GM21447 (cell line): Measurements from ENCODE around the gene RBM5.
A peak's percentile ranks its signal among the peaks of the same experiment; 100 is the strongest.

Source experiments
- ATAC-seq: cut with Tn5 transposase; IDR thresholded peaks from one replicate; pipeline ENCODE4 v1.9.1; 2021; ENCODE audit not compliant: unreplicated experiment

RBM5 gene

DNA sequence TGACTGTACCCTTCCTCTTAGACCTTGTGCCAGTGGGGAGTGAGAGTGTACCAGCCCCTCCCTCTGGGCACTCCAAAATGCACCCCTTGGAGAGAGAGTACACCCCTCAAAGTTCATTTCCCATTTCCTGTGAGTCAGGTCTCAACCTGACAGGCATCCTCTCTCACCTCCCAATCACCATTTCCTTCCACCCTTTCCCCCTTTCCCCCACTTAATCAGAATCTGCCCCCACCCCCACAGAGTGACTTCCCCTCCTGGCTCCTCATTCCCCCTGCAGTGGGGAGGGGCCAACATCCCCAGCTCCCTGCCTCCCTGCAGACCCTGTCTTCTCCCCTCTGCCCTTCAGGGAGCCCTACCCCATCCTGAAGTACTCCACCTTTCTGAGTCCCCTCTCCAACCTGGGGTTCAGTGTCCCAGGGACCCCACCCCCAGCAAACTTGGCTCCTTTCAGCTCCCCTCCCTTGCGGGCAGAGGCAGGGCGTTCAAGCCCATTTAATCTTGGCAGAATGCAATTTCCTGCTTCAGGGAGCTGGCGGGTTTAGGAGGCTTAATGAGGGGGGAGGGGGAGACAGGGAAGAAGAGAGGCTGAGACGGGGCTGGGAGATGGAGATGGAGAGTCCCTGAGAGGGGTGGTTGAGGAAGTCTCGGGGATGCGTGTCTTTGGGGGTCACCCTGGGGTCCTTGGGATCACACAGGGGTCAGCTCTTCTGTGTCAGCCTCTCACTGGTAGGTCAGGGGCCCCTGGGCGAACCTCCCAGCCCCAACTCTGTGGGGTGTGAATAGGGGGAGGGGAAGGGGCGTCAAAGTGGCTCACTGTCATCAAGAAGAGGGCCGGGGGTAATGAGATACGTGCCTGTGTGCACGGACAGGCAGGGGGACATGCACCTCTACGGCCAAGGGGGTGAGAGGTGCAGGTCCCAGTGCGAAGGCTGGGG lies 49.8 kb downstream of the RBM5 start:
- ATAC-seq: no peak

DNA sequence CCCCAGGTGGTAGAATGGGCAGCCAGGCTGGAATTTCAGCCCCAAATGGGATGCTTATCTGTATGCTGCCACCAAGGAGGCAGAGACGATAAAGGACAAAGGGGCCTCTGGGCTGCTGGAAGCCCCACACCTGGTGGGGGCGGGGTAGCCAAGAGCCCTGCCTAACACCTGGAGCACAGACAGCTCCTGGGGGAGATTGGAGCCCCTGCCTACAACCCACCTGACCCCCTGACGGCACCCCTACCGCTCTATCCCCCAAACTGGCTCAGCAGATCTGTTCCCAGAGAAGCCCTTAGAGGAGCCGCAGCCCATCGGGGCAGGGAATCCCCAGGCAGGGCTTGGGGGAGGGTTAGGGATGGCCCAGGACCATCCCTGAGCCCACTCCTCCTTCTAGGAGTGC lies 50.6 kb downstream of the RBM5 start:
- ATAC-seq: no peak

DNA sequence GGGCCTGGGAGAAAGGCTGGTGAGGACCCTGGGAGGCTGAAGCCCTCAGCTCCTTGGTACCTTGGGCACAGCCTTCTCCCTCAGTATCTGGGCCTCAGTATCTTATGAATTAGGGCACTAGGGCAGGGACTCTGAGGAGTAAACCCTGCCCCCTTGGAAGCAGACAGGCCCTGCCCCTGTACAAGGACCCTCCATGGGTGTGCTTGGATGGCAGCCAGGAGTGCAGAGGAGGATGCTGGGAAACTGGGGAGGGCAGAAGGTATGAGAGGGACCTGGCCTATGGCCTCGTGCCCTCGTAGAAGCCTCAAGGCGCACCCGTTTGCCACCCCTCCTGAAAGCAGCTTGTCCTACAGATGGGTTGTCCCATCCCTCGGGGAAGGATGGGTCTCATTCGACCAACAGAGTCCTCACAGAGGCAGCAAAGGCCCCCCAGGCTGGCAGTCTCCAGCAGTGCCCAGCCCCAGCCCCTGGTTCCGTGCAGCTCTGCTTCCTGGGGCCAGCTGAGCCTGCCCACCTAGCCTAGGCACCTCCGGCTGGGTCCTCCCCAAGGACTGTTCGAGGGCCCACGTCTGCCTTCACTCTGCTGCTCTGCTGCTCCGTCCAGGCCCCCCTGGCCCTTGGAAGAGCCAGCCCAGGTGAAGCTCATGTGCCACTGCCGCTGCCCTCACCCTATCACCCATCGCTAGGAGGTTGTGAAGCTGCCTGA lies 51.2 kb downstream of the RBM5 start:
- no peak for ATAC-seq

DNA sequence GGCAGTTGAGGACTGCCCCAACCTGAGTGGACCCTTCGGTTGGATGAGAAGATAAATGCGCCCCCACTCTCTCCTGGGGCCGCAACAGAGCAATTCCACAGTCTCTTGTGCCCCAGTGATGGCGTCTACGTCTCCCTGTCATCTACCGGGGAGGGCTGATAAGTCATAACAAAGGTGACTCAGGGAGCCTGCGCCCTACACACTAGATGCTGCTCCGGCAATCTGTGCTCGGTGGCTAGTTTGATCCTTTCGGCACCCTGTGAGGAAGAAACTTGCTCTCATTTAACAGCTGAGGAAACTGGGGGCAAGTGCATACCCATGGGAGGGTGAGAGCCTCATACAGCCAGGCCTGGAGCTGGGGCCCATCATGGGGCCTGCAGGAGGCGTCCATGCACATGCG lies 52.3 kb downstream of the RBM5 start:
- ATAC-seq: no peak

DNA sequence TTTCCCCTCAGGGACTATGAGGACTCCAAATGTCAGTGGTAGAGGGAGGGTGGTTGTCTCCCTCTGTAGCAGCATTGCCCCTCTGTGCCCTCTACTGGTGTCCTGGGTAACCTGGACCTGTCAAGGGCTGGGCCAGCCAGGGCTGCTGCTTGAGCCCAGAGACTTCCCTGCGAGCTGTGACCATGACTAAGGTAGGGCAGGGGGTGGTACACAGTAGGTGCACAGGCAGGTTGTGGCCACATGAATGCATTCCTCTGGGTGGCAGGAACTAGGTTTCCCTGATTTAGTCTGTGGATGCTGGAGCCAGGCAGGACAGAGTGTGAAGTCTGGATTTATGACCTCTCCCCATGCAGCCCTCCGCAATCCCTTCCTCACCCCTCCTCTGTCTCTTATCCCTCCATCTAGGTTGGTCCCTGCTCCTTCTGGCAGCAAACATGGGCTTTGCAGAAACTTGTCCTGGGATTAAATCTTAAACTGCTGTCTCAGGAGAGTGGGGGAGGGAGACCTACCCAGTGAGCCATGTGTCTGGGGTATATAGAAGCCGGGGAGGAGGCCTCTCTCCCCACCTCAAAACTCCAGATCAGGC lies 57.7 kb downstream of the RBM5 start:
- no peak for ATAC-seq

DNA sequence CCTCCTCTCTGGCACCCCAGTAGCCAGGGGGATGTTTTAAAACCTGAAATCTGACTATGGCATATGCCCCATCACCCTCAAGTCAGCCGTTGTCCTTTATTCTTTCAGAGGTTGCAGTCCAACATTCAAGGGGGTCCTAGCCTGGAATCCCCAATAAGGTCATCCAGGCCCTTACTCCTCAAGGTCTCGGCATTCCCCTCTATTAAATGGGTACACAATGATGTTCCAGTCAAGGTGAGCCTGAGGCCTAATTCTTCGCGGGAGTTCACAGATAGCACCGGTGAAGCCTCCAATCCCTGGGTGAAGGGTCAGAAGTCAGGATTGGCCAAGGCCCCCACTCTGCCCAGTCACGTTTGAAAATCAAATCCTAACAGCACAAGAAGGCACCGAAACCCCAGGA lies 58.3 kb downstream of the RBM5 start:
- ATAC-seq: no peak

DNA sequence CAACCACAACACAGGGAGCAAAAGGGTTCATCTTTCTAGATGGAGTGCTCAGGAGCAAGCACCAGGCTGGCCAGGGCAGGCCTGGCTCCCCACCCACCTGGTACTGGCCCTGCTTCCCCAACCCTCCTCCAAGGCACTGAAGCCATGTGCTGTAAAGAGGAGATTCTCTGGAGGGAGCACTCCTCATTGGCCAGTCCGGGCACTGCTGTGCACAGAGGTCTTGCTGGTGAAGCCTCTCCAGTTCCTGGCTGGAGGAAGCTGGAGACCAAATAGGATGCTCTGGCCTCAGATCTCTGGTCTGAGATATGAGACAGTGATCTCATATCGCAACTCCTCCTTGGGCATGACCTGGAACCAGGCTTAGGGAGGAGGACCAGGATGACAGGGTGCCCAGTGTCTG lies 58.7 kb downstream of the RBM5 start:
- no peak for ATAC-seq

DNA sequence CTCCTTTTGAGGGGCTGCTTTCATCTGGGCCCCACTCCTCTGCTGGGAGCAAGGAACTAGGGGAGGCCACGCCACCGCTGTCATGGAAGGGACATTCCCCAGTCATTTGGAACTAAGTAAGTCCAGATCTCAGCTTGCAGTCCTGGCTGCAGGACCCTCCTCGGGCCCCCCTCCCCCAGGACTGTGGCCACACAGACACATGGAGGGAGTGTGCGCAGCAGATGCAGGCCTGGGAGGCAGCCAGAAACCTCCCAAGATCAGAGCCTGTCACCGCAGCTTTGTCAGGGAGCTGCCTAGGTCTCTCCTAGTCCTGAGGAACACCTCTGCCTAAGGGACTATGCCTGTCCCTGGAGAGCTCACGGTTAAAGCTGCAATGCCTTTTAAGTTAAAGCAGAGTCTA lies 59.1 kb downstream of the RBM5 start:
- no peak for ATAC-seq

DNA sequence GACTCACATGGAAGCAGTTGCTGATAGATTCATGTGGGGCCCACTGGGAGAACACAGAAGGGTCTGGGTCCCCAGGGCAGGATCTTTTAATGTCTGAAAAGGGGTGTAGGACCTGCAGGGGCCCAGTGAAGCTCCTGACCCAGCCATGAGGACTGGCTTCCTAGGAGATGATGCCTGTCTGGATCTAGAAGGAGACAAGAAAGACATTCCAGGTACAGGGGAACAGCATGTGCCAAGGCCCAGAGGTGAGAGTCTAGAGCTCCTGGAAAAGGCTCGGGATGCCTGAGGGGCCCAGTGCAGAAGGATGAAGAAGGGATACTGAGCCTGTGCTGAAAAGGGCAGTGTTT lies 61.7 kb downstream of the RBM5 start:
- no peak for ATAC-seq

DNA sequence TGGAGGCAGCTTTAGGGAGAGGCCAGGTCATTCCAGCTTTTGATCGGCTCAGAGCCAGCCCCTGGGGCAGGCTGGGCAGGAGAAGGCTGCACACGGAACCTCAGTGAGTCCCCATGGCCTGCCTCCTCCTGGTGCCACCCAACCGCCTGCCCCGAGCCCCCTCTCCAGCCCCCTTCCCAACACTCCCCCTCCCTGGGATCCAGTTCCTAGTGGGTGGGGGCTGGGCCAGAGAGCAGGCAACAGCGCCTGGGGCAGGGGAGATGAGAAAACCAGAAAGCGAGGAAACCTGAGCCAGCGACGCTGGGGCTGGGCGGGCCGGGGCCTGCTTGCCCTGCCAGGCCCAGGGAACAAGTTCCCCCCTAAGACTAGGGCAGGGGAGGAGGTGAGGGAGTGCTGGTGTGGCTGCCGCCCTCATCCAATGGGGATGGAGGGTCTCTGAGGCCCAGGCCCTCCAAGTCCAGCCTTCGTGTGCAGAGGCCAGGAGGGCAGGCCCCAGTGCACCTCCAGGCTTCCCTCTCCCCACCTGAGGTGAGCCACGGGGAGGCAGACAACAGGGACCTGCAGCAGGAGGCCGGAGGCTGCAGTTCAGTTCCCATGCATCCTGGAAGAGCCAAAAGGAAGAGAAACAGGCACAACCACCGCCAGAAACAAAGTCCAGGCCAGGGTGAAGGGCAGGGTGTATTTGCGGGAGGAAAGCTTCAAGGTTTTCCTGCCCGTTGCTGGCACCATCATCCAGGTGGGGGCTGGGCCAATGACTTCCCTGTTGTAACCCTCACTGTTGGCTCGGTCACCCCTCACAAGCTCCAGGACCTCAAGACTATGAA lies 62.4 kb downstream of the RBM5 start:
- ATAC-seq: no peak

DNA sequence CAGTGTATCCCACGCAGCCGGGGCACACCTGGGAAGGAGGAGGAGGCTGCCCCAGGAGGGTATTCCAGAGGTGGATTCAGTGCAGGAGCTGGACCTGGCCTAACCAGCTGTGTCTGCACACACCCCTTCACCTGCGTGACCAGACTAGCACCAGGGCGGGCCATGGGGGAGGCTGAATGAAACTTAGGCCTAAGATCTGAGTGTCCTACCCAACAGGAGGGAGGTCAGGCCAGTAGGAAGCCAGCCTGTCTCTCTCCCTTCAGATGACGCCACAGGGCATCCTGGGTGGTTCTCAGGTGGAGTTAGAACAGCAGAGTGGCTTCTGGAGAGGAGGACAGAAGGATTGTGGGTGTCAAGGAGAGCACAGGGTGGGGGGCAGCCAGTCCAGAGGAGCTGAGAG lies 63.0 kb downstream of the RBM5 start:
- ATAC-seq: no peak

DNA sequence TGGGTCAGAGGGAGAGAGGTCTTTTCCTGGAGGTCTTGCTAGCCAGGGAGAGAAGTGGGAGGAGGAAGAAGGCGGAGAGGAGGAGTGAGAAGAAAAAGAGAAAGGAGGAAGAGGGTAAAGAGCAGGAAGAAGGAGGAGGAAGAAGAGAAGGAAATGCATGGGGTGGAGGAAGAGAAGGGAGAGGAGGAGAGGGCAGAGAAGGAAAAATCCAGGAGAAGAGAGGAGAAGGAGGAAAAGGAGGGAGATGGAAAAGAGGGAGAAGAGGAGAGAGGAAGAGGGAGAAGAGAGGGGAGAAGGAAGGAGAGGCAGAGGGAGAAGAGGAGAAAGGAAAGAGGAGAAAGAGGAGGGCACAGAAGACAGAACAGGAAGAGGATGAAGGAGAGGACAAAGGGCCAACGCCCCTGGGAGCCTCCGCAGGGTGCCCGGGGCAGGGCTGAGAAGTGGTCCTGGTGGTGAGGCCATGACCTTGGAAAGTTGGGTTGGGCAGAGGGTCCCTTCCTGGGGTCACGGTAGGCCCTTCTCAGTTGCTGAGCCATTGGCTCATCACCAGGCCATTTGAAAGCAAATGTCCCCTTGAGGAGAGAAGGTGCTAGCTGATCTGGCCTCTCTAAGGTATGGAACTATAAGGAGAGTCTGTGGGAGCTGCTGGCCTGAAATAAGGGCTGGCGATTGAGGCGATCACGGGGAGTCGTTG lies 65.2 kb downstream of the RBM5 start:
- ATAC-seq: no peak

DNA sequence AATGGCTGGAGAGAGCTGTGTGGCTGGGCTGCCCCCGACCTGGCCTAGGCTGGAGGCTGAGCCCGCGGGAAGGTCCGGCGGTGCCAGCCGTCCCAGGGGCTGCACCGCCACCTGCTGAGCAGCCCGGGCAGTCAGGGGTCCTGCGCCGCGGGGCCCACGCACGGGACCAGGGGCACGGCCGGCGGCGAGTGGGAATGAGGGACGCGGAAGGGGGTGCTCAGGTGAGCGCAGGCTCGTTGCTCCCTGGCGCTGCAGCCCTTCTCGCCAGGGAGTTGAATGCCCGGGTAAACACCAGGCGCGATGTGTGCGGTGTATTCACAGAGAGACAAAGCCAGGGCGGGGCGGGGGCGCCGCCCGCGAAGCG lies 65.7 kb downstream of the RBM5 start:
- peak; percentile 16 for ATAC-seq

DNA sequence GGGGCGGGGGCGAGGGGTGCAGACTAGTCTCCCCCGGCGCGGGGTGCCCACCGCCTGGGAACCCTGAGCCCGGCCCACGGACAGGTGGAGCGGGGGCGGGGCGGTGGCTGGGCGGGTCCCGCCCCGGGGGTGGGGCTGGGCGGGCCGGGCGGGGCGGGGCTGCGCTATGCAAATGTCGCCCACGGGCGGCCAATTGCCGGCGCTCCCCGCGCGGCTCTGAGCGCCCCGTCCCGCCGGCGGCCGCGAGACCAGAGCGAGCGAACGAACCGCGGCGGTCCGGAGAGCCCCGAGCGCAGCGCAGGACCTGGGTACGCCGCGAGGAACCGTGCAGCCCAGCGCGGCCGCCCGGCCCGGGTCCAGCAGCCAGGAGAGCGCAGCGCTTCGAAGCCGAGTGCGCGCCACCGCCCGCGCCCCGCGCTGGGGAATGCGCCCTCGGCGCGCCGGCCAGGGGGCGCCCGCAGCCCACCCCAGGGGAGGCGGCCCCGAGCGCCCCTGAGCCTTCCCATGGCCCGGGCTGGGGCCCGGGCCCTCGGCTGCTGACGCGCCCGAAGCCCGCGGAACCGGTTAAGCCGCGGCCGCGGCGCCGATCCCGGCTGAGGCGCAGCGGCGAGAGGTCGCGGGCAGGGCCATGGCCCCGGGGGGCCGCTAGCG lies 66.2 kb downstream of the RBM5 start, which contains the start of gene SEMA3F:
TSS of gene SEMA3F (plus strand) at position 485 of the 651 bp plus-strand sequence. CDS start 4,299 bp downstream, outside the sequence.
- peak; percentile 69 for ATAC-seq

DNA sequence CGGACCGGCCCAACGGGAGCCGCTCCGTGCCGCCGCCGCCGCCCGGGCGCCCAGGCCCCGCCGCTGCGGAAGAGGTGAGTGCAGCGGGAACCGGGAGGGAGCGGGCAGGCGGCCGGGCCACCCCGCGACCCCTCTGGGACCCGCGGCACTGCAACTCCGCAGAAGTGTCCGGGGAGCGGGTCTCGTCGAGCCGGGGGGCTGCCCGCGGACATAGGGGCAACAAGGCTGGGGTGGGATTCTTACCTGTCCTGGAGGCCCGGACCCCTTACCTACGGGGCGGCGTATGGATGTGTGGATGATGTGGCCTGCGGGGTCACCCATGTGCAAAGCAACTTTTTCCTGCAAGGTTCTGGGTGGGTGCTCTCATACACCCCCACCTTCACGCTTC lies 66.8 kb downstream of the RBM5 start:
- ATAC-seq: peak; percentile 10

DNA sequence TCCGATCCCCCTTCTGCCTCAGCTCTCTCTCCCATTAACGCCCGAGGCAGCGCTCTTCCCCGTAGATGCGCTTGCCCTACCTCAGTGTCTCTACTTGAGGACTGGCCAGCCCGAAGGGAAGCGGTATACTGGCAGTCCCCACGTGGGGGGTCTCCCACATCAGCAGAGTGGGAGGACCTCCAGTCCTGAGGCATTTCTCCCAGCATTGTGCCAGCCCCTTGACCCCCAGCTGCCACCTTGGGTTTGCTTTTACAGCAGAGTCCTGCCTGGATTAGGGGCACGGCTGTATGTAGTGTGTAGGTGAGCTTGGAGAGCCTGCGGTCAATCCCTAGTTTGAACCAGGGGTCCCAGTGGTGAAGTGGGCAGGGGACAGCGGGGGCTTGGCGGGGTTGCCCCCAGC lies 67.2 kb downstream of the RBM5 start:
- ATAC-seq: no peak

DNA sequence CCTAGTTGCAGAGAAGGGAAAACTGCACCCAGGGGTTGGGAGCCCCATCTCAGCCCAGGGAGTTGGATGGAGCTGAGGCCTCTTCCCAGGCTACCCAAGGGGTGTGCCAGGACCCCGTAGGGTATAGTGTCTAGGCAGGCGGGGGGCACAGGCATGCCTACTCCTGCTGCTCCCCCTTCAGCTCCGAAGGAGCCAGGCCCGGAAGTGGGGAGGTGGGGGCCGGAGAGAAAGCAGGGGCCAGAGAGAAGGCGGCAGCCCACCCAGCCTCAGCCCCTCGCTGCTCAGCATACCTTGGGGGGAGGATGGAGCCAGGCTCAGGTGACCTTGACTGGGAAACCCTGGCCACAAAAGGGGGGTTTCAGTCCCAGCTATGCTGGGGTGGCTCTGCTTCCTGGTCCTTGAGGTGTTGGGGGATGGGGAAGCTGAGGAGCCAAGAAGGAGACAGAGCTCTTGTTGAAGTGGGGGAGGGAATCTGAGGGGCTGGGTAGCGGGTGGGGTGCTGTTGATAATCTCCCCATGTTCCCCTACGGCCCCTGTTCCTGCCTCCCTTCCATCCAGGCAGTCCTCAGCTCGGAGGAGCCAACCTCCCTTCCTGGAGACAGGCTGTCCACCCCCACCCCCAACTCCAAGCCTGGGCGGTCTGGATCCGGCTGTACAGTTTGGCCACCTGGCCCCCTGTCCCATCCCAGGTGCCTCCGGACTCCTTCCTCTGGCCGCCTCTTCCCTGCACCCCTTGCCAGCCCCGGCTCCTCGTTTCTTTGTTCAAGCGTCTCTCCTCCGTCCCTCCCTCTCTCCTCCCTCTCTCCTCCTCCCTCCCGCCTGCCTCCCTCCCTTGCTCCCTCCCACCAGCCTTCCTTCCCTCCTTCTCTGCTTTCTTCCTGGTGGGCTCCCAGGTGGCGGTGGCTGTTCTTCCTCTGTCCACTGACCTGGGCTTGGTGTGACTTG lies 68.1 kb downstream of the RBM5 start:
- ATAC-seq: no peak

DNA sequence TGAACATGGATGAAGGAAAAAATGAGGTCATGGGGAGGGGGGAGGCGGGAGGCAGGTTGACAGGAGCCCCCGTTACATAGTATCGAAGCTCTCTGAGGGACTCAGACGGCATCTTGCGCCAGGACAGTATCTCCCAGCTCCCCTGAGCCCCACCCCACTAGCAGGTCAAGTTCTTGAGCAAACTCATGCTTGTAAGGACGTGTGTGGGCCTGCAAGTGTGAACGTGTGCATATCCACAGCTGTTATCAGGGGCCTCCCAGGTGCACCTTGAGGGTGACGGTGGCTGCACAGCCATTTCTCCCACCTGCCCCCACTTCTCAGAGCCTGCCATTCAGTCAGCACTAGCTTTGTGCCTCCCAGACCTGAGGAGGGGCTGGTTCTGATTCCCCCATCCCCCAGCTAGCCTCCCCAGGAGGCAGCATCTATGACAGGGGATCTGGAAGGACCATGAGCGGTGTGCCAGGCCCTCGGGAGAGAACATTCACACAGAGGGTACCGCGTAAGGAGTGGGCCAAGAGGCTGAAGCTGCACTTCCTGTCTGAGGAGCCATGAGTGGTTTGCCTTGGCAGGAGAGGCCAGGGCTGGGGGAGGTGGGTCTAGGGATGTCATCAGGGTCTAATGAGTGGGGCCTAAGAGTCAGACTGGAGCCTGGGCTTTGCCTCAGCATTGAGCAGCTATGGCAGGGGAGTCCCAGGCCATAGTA lies 69.3 kb downstream of the RBM5 start:
- ATAC-seq: no peak
